Cardiac muscle cell (in vitro differentiated cells and primary cell): ENCODE results near the gene PLK1. TPM values are rescaled to one million over a fixed set of nuclear protein-coding genes. Genes with fewer than 3 reads are reported as not detected.
A peak's percentile ranks its signal among the peaks of the same experiment; 100 is the strongest.

Experiments
- DNase-seq, 2 donors: peaks; one replicate each; pipeline versions ENCODE4 v3.0.0 to v3.0.0-alpha.2; 2010 to 2017; ENCODE audit warnings: low read depth in 1 of 2, low spot score in 1 of 2
- H3K27ac ChIP-seq: fragments of 200-600 bp; sonication (generic); 2 replicates; pipeline ENCODE4 v1.5.1; 2016
- H3K27me3 ChIP-seq: fragments of 200-600 bp; sonication (generic); 2 replicates; pipeline ENCODE4 v1.6.0; 2016; ENCODE audit warnings: control low read depth
- H3K36me3 ChIP-seq: fragments of 200-600 bp; sonication (generic); 2 replicates; pipeline ENCODE4 v1.5.1; 2016; ENCODE audit warnings: control low read depth
- H3K4me1 ChIP-seq: fragments of 200-600 bp; sonication (generic); 2 replicates; pipeline ENCODE4 v1.8.1; 2017; ENCODE audit warnings: low read depth, mild to moderate bottlenecking, mixed run types
- H3K4me3 ChIP-seq: fragments of 200-600 bp; sonication (generic); 2 replicates; pipeline ENCODE4 v1.5.1; 2016; ENCODE audit warnings: mild to moderate bottlenecking
- H3K9me3 ChIP-seq: fragments of 200-600 bp; sonication (generic); 2 replicates; pipeline ENCODE4 v1.5.1; 2017; ENCODE audit warnings: low read depth, mild to moderate bottlenecking, control low read depth
- CTCF ChIP-seq: IDR thresholded peaks from 2 replicates; pipeline ENCODE4 v1.5.1; 2012; ENCODE audit warnings: low read depth, mild to moderate bottlenecking, low read length
- polyA plus RNA-seq: library from polyadenylated mRNA; unstranded; fragments of >200 nt; fragmentation: Nextera tagmentation; extraction: Ambion mirVana; gene quantifications from 2 replicates; pipeline ENCODE4 v1.2.1, GENCODE V29; 2016
- total RNA-seq: library from RNA; depleted of rRNA; stranded (reverse); fragments of >200 nt; gene quantifications from 2 replicates; pipeline ENCODE4 v1.2.3, GENCODE V29; 2016

Gene PLK1
- total and polyA plus RNA-seq, 2 experiments from 2014 or later = 13.4 to 93.3 TPM

DNA sequence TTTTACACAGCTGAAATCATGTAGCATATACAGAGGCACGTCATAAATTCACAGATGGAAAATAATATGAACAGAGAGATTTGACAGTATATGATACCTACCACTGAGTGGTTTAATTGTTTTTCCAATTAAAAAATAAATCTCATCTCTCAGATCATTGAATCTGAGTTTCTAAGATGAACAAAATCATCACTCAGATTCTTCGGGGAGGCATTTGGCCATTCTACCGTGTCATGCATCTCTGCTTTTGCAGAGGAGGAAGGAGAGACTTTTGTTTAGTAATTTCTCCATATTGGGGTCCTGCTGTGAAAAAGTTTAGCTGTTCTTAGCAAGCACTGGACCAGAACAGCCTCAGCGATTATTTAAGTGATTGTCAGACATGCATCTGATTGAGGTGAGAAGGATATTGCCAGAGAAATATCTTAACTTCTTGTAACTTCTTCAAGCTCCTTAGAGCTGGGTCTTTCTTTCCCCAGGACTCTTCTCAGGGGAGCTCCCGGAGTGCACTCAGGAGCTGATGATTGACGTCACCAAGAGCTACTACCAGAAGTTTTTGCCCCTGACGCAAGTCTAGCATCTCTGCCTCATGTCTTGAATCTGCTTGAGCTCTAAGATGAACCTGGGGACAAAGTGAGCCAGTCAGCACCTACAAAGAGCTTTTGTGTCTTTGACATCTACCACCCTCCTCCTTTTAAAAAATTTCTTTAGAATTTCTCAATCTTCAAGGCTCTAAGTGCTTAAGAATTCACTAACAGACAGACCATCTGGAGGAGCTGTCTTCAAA is 11.9 kb upstream of the PLK1 start:
- Histone ChIP-seq H3K27ac (no peak overlapping the region), H3K4me3 (no peak overlapping the region), H3K4me1 (no peaks in the 10 kb centered on the region), H3K9me3 (no peaks in the 10 kb centered on the region), H3K36me3 (peaks cover 68% of the 10 kb centered on the region), H3K27me3 (no peaks in the 10 kb centered on the region)
- TF ChIP-seq CTCF = no peak
- DNase-seq = no peak

GRCh38 chr16:23667355-23667659 is 11.4 kb upstream of the PLK1 start:
- no peaks in the 10 kb centered on the region for H3K9me3 ChIP-seq
- DNase-seq = no peak
- H3K4me1 ChIP-seq = no peaks in the 10 kb centered on the region
- no peaks in the 10 kb centered on the region for H3K27me3 ChIP-seq
- TF ChIP-seq CTCF = no peak
- H3K27ac ChIP-seq = no peak overlapping the region
- no peak overlapping the region for H3K4me3 ChIP-seq
- peaks cover 64% of the 10 kb centered on the region for H3K36me3 ChIP-seq

DNA sequence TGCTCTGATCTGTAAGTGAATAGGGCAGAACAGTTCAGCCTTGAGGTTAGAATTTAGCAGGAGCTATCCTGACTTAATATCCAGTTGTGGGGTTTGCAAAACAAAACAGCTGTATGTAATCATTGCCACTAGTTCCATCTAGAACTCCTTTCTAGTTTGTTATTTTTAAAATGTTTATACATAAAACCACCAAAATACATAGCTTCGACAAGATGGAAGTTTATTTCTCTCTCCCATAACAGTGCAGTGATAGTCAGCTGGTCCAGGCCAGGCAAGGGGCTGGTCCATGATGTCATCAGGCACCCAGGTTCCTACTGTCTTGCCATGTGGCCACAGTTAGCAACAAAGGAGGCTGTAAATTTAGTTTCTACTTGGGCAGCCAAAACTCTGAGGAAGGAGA is 10.5 kb upstream of the PLK1 start:
- DNase-seq = no peak
- TF ChIP-seq CTCF = no peak
- Histone ChIP-seq H3K4me3 (no peak overlapping the region), H3K4me1 (no peaks in the 10 kb centered on the region), H3K27me3 (no peaks in the 10 kb centered on the region), H3K36me3 (peaks cover 60% of the 10 kb centered on the region), H3K9me3 (no peaks in the 10 kb centered on the region), H3K27ac (no peak overlapping the region)

- Histone ChIP-seq H3K4me1 (no peaks in the 10 kb centered on the region), H3K27ac (no peak overlapping the region), H3K27me3 (no peaks in the 10 kb centered on the region), H3K36me3 (peaks cover 55% of the 10 kb centered on the region), H3K9me3 (no peaks in the 10 kb centered on the region), H3K4me3 (no peak overlapping the region)
- no peak for TF ChIP-seq CTCF
- no peak for DNase-seq
Observed at GRCh38 chr16:23668873-23669272, 9.8 kb upstream of the PLK1 start.

- no peak for TF ChIP-seq CTCF
- peaks cover 7% of the 10 kb centered on the region for H3K4me1 ChIP-seq
- peak in 1 of 2 donors; percentile 61 for DNase-seq
- no peak overlapping the region for H3K27ac ChIP-seq
- no peaks in the 10 kb centered on the region for H3K9me3 ChIP-seq
- H3K36me3 ChIP-seq = peaks cover 43% of the 10 kb centered on the region
- no peaks in the 10 kb centered on the region for H3K27me3 ChIP-seq
- no peak overlapping the region for H3K4me3 ChIP-seq
Observed at GRCh38 chr16:23670137-23670776, 8.4 kb upstream of the PLK1 start.
